ENCODE data around the gene ATXN2. TPM values are rescaled to one million over a fixed set of nuclear protein-coding genes. Genes with fewer than 3 reads are reported as not detected.

The ATXN2 gene
- total RNA-seq, 1 donor from 2014 or later: 50.0 TPM

DNA sequence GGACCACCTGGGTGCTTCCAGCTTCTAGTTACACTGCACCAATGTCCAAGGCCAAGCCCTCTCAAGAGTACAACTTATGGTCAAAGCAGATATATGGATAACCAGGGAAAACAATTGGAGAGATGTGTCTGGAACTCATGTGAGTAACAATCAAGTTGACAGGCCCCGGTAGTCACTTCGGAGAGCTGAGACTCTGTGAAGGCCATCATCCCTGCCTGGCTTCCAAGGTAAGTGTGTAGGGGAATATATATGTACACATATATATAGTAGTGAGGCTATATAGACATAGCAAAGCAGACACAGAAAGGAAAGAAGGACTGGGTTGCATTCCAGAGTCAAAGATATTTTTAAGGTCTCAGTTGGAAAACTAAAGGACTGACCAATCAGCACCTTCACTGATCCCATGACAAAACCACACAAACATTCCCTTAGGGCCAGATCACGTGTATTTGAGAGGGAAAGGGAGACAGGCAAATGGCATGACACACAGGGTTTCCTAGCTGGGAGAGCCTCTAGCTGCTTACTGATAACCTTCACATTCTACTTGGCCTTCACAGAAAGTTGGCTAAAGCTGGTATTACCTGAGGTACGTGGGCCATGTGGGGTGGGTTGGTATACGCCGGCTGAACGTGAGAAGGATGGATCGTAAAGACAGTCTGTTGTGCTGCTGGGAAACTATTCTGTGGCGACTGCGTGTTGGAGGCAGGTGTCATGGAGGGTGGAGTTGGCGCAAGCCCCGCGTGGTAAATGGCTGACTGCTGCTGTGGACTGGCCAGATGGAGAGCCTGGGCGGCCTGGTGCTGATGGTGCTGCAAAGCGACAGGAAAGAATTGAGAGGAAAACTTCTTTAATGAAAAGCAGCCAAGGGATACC lies 143.4 kb downstream of the ATXN2 start:
- intact Hi-C loops (cut with micrococcal nuclease): no loop called here
- peaks cover 61% of the 10 kb centered on the region for H3K36me3 ChIP-seq
- H3K4me3 ChIP-seq: no peak overlapping the region
- H3K9me3 ChIP-seq (replicated peaks): no peaks in the 10 kb centered on the region
- no peak for DNase-seq
- H3K27me3 ChIP-seq (ENCODE audit: low read depth): no peaks in the 10 kb centered on the region
- peaks cover 51% of the 10 kb centered on the region for H3K4me1 ChIP-seq
- TF ChIP-seq, protein P1, sequence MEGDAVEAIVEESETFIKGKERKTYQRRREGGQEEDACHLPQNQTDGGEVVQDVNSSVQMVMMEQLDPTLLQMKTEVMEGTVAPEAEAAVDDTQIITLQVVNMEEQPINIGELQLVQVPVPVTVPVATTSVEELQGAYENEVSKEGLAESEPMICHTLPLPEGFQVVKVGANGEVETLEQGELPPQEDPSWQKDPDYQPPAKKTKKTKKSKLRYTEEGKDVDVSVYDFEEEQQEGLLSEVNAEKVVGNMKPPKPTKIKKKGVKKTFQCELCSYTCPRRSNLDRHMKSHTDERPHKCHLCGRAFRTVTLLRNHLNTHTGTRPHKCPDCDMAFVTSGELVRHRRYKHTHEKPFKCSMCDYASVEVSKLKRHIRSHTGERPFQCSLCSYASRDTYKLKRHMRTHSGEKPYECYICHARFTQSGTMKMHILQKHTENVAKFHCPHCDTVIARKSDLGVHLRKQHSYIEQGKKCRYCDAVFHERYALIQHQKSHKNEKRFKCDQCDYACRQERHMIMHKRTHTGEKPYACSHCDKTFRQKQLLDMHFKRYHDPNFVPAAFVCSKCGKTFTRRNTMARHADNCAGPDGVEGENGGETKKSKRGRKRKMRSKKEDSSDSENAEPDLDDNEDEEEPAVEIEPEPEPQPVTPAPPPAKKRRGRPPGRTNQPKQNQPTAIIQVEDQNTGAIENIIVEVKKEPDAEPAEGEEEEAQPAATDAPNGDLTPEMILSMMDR (IDR thresholded peaks at IDR 0.05; ENCODE audit: borderline replicate concordance): no peak
- H3K27ac ChIP-seq (replicated peaks): peak overlapping the region; percentile 47

DNA sequence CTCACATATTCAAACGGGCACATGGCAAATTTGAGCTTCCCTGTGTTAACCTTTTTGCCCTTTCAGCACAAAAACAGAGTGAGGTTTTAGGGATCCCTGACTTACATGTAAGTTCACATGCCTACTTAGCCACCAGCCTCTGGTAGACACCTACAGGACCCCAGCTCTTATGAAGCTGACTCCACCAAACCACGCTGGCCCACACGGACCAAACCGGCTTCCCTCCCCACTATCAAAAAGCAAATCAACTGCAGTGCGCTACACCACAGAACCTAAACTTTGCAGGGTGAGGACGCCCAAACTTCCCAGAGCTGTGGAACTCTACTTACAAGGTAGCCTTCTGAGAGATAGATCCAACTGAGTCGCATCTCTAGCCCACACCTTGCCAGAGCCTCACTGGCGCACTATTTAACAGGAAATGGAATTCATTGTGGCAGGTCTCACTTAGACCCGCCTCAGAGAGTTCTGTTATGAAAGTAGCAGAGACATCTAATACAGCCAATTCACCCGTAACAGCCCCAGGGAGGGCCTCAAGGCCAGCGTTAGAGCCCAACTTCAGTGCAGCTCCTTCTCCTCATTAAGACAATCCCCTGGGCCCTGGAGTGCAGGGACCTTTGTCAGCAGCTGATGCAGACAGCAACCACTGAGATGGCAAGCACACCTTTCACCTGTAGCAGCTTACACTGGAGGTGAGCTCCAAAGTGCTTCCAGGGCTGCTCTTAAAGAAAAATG lies 144.2 kb downstream of the ATXN2 start:
- peaks cover 59% of the 10 kb centered on the region for H3K4me1 ChIP-seq
- no peaks in the 10 kb centered on the region for H3K9me3 ChIP-seq (replicated peaks)
- H3K4me3 ChIP-seq: no peak overlapping the region
- no peaks in the 10 kb centered on the region for H3K27me3 ChIP-seq (ENCODE audit: low read depth)
- peak overlapping the region; percentile 47 for H3K27ac ChIP-seq (replicated peaks)
- intact Hi-C loops (cut with micrococcal nuclease): loop anchor here (5.0 kb wide), 1 partner anchor 58 kb away; no protein-coding TSS in a partner anchor
- DNase-seq: no peak
- TF ChIP-seq, protein P1 (IDR thresholded peaks at IDR 0.05; ENCODE audit: borderline replicate concordance): no peak
- peaks cover 62% of the 10 kb centered on the region for H3K36me3 ChIP-seq

DNA sequence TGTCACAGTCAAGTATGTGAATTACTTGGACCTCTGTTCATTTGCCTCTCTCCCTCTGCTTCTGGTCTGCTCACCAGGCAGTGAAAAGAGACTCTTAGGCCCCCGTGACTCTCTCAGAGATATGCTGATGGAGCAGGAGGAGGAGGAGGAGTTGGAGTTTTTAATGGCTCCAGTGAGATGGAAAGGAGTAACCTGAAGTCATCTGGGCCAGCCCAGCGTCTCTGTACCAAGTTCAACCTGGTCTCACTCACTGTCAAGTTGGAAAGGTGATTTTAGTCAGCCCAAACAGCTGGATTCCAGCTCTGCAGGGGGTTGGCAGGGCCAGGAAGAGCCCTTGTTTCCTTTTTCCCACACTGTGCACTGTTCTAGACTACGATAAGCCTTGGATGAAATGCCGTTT lies 144.8 kb downstream of the ATXN2 start:
- H3K9me3 ChIP-seq (replicated peaks): no peaks in the 10 kb centered on the region
- intact Hi-C loops (cut with micrococcal nuclease): loop anchor here (5.0 kb wide), 1 partner anchor 57 kb away; no protein-coding TSS in a partner anchor
- H3K27me3 ChIP-seq (ENCODE audit: low read depth): no peaks in the 10 kb centered on the region
- TF ChIP-seq, protein P1 (IDR thresholded peaks at IDR 0.05; ENCODE audit: borderline replicate concordance): no peak
- H3K4me1 ChIP-seq: peaks cover 64% of the 10 kb centered on the region
- peaks cover 65% of the 10 kb centered on the region for H3K36me3 ChIP-seq
- H3K27ac ChIP-seq (replicated peaks): peak overlapping the region; percentile 47
- no peak for DNase-seq
- H3K4me3 ChIP-seq: no peak overlapping the region

DNA sequence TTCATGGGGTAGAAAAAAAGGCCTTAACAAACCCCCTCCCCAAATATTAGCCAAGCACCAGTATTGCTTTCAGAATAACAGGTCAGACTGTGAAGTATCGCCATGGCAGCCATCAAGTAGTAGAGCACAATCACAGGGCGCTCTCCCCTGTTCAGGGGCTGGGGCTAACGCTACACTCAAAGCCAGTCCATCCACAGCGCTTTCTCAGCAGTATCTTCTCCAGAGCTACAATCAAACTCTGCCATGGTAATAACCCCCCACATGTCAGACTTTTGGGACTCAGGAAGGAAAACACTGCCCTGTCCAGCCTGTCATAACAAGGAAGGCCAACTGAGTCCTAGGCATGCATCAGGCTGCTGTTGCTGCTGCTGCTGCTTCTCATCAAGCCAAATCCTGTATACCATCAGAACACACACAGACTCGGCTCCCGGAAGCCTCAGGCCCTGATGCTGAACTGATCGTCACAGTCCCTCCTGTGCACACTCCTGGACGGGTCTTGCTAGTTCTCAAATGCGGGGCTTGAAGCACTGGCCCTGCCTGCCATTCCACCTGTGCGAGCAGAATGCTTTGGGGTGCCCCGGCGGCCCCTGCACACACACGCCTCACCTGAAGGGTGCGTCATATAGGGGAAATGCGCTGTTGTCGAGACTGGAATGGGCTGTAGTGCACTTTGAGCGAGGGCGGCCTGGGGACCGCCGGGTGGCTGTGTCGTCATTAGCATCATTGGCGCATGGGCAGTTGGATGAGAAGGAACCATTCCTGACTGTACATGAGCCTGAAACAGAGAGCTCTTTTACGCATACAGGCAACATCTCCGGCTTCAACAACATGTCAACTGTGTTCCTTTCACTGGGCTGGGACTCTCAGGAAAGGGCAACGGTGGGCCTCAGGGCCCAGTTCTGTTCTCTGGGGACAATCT lies 145.8 kb downstream of the ATXN2 start:
- DNase-seq: no peak
- no peaks in the 10 kb centered on the region for H3K9me3 ChIP-seq (replicated peaks)
- H3K27ac ChIP-seq (replicated peaks): peak overlapping the region; percentile 47
- H3K4me3 ChIP-seq: no peak overlapping the region
- intact Hi-C loops (cut with micrococcal nuclease): loop anchor here (5.0 kb wide), 1 partner anchor 56 kb away; no protein-coding TSS in a partner anchor
- no peaks in the 10 kb centered on the region for H3K27me3 ChIP-seq (ENCODE audit: low read depth)
- peaks cover 70% of the 10 kb centered on the region for H3K36me3 ChIP-seq
- H3K4me1 ChIP-seq: peaks cover 65% of the 10 kb centered on the region
- TF ChIP-seq, protein P1 (IDR thresholded peaks at IDR 0.05; ENCODE audit: borderline replicate concordance): no peak

Data from left ventricle myocardium inferior (tissue), 1 donor.